ENCODE results near the gene IRF8.

IRF8 gene

GRCh38 chr16:85961988-85962915 lies 63.3 kb downstream of the IRF8 start:
- no peak for DNase-seq

GRCh38 chr16:85963753-85964285 lies 64.9 kb downstream of the IRF8 start:
- no peak for DNase-seq

- no peak for DNase-seq
These were observed 66.2 kb downstream of the IRF8 start for GRCh38 chr16:85965125-85965524.

- no peak for DNase-seq
These were observed 68.1 kb downstream of the IRF8 start for GRCh38 chr16:85967111-85967510.

- no peak for DNase-seq
These were observed 69.3 kb downstream of the IRF8 start for GRCh38 chr16:85968041-85968920.

- no peak for DNase-seq
These were observed 70.2 kb downstream of the IRF8 start for GRCh38 chr16:85969159-85969558.

- DNase-seq: no peak
These were observed 70.6 kb downstream of the IRF8 start for GRCh38 chr16:85969591-85969990.

- no peak for DNase-seq
These were observed 71.2 kb downstream of the IRF8 start for GRCh38 chr16:85970016-85970733.

- no peak for DNase-seq
These were observed 71.8 kb downstream of the IRF8 start for GRCh38 chr16:85970738-85971137.

Data from activated T-cell treated with anti-CD3 and anti-CD28 coated beads, Interleukin-2, amount 50 U/mL, for 48 hours (primary cell).